Stimulated activated naive CD4-positive, alpha-beta T cell treated with Interleukin-2 at 50 U/mL for 16 hours (primary cell): Measurements from ENCODE around the gene TPM4.
"Not testable (repeated sequence)": the region's sequence is repeated elsewhere in the genome, so short reads cannot be mapped to it uniquely, and the experiment has no call there.

Experiments
- DNase-seq: peaks from one replicate; lab custom pipeline; 2025; lab: John Stamatoyannopoulos, UW

TPM4 gene

GRCh38 chr19:16073481-16073880 is 2.8 kb upstream of the TPM4 start:
- DNase-seq, result no peak

DNA sequence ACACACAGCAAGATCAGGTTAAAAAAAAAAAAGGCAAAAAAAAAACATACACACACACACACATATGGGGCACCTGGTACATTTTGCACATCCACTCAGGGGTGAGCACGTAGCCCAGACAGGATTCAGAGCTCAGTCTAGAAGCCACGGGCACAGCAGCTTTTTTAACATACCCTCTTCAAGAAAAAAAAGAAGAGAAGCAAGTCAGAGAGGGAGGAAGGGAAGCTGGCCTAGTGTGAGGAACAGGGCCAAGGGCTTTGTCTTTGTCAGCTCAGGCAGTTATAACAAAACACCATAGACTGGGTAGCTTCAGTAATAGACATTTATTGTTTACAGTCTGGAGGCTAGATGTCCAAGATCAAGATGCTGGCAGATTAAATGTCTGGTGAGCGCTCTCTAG is 2.3 kb upstream of the TPM4 start:
- DNase-seq, result no peak

GRCh38 chr19:16074488-16075365 is 1.6 kb upstream of the TPM4 start:
- DNase-seq, result no peak

DNA sequence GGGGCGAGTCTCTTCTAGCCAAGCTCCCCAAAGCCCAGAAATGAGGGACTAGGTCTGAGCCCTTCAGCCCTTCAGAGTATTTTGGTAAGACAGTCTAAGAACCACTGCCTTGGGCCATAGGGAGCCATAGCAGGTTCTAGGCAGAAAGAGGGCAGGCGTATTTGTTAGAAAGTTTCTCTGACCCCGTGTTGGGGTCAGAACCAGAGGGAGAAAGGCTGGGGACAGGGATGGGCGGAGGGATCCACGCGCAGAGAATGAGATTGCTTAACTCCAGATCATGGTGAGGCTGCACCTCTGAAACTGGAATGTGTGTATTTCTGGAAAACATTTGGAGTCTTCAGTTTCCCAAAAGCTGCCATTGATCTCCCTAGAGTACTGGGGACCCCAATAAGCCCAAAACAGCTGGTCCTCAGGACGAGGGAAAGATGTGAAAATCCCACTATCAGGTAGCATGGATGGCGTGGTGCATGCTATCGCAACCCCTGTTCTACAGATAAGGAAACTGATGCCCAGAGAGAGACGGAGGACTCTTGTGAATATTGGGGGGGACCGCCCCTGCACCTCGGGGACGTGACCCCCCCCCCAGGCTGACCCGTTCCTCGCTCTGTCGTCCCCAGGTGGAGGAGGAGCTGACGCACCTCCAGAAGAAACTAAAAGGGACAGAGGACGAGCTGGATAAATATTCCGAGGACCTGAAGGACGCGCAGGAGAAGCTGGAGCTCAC is 703 bp upstream of the TPM4 start:
- DNase-seq, result no peak

DNA sequence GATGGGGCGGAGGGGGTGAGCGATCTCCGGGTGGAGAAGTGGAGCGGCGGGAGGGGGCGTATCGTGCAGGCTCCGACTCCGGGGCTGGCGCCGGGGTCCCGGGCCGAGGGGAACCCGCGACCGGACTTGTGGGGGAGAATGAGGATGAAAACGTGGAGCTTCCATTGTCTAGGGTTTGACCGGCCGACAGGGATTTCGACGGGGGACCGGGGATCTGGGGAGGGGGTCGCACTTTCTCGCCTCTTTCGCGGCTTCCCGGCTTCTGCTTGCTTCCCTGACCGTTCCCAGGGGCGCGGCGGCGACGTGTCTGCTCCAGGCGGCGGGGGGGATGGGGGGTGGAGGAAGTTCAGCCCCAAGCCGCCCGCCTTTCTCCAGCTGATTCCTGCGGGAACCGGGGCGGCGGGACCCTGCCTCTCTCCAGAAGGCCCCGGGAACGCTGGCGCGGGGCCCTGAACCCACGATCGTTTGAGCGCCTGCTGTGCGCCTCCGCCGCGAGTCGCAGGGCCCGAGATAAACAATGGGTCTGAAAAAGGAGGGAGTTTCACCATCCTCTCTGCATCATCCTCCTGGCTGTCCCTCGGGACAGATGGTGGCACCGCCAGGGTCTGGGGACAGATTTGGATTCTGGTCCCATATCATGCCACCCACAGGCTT is 790 bp downstream of the TPM4 start:
- DNase-seq, result no peak

- DNase-seq, result no peak
Measured at GRCh38 chr19:16077984-16078758, 1.9 kb downstream of the TPM4 start.

GRCh38 chr19:16078759-16079707 is 2.7 kb downstream of the TPM4 start:
- DNase-seq, result peak; percentile 62

- DNase-seq, result no peak
Measured at GRCh38 chr19:16084067-16084685, 7.9 kb downstream of the TPM4 start.

DNA sequence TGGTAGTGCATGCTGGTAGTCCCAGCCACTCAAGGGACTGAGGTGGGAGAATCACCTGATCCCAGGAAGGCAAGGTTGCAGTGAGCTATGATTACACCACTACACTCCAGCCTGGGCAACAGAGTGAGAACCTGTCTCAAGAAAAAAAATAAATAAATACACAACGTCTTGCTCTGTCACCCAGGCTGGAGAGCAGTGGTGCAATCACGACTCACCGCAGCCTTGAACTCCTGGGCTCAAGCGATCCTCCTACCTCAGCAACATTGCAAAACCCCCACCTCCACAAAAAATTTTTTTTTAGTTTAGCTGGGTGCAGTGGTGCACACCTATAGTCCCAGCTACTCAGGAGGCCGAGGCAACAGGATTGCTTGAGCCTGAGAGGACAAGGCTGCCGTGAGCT is 8.8 kb downstream of the TPM4 start:
- no peak for DNase-seq

DNA sequence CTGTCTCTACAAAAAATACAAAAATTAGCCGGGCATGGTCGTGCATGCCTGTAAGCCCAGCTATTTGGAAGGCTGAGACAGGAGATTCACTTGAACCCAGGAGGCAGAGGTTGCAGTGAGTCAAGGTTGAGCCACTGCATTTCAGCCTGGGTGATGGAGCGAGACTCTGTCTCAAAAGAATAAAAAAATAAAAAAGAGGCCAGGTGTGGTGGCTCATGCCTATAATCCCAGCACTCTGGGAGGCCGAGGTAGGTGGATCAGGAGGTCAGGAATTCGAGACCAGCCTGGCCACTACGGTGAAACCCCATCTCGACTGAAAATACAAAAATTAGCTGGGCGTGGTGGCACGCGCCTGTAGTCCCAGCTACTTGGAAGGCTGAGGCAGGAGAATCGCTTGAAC is 11.1 kb downstream of the TPM4 start:
- DNase-seq, result not testable (repeated sequence)

DNA sequence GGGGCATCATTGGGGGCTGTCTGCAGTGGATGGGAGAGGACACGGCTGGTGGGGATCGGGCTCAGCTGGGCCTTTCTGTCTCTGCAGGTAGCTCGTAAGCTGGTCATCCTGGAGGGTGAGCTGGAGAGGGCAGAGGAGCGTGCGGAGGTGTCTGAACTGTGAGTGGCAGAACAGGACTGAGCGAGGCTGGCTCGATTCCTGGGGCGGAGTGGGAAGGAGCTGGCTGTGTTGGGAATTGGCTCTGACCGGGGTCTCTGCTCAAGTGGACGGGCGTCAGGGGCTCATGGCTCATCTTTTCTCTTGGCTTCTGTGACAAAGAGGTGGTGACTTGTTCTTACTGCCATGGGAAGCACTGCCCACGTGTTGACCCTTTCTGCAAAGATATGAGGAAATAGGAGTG is 11.6 kb downstream of the TPM4 start:
- DNase-seq, result no peak

DNA sequence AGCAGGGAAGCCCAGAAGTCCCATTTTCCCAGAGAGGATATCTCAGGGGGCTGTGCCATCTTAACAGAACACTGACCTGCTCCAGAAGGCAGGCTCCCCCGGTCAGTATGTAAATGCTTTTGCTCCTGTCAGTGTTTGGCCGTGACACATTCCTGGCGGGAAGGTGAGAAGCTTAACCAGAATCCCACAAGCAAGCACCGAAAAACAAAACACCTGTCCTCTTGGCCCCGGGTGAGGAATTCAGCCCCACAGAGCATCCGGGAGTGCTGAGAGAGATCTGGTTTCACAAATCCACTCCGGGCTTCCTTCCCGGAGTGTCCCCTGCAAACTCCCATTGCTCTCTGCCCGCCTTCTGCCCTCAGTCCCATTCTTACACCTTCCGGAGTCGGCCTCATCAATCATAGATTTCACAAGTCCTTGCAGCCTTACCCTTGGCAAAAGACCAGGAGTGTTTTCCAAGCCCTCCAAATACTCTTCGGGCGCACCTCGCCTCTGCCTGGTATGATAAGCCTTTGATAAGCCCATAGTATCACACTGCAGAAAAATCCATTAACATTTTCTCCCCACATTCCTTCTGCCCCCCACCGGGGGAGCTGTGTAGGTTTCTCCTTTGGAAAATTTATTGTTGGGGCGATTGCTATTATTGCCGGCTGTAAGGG is 12.2 kb downstream of the TPM4 start:
- DNase-seq, result no peak

GRCh38 chr19:16089010-16089846 is 12.9 kb downstream of the TPM4 start:
- DNase-seq, result no peak

- no peak for DNase-seq
Measured at GRCh38 chr19:16091546-16092475, 15.5 kb downstream of the TPM4 start.

- no peak for DNase-seq
Measured at GRCh38 chr19:16094360-16095070, 18.2 kb downstream of the TPM4 start.

DNA sequence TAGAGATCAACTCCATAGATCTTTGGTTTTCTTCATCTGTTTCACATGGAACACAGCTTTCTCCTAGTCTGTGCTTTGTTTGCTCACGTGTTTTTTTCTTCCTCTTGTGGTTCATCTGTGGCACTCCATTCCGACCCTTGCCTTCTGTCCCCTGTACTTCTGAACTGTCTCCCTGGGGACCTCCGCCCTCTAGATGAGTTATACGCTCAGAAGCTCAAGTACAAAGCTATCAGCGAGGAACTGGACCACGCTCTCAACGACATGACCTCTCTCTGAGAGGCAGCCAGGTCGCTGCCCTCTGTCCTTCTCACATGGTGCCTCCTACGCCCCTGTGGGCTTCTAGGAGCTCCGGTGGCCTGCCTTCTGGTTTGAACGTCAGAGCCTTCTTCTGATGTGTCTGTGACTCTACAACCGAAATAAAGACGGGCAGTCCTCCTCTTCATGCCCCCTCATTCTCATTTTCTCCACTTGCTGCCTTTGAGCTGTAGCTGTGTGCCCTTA is 18.8 kb downstream of the TPM4 start:
- no peak for DNase-seq

DNA sequence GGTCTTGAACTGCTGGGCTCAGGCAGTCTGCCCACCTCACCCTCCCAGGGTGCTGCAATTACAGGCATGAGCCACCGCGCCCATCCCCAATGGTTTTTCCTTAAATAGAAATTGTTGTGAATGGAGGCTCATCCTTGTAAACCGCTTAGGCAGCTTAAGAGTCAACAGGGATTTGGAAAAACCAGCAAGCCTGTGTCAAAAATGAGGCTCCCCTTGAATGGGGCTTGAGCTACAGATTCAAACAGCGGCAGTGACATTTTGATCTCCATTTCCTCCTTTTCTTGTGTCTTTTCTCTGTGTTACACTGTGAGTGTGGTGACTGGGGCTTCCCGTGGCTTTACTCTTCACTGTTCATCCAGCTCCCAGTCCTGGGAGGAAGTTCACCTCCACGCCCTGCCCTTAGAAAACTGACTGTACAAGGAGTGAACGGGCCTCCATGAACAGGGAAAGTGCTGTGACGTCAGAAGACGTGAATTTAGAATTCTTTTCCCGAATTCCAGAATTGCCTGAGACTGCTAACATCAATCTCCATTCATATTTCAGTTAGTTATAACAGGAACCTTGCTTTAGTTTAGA is 20.1 kb downstream of the TPM4 start:
- no peak for DNase-seq
